RWPE1 (cell line): ENCODE results near the gene MLC1.
"Not testable (repeated sequence)": the region's sequence is repeated elsewhere in the genome, so short reads cannot be mapped to it uniquely, and the experiment has no call there.

Experiments
- CTCF ChIA-PET: fragments of 350-600 bp; sonication (Branson Sonifier 250); formaldehyde crosslinking; extraction: SDS; loops from one replicate; lab custom pipeline; 2021; lab: Yijun Ruan, JAX
- POLR2A ChIA-PET: fragments of 400-600 bp; formaldehyde crosslinking; extraction: SDS; loops from one replicate; lab custom pipeline; 2020; ENCODE audit warnings: antibody characterized with exemption; ENCODE audit not compliant: low non-redundant PET; lab: Yijun Ruan, JAX
- DNase-seq: peaks from one replicate; pipeline ENCODE4 v3.0.0; 2012; ENCODE audit warnings: low spot score
- H3K27ac ChIP-seq: fragments of 450-650 bp; 2 replicates; pipeline ENCODE4 v1.5.1; 2017
- TF ChIP-seq, protein P1 (sequence below): fragments of 450-650 bp; conservative IDR thresholded peaks from 2 replicates; pipeline ENCODE4 v1.5.1; 2017; ENCODE audit warnings: low read depth, mild to moderate bottlenecking

Gene MLC1

GRCh38 chr22:50091092-50091768, 6.0 kb upstream of the MLC1 start:
- POLR2A ChIA-PET = interaction anchor here (0.6 kb wide), 1 partner anchor 55 kb away, joined by 3 read pairs; no protein-coding TSS in a partner anchor
- no peak overlapping the region for H3K27ac ChIP-seq
- CTCF ChIA-PET = no interaction called here
- TF ChIP-seq, protein P1, sequence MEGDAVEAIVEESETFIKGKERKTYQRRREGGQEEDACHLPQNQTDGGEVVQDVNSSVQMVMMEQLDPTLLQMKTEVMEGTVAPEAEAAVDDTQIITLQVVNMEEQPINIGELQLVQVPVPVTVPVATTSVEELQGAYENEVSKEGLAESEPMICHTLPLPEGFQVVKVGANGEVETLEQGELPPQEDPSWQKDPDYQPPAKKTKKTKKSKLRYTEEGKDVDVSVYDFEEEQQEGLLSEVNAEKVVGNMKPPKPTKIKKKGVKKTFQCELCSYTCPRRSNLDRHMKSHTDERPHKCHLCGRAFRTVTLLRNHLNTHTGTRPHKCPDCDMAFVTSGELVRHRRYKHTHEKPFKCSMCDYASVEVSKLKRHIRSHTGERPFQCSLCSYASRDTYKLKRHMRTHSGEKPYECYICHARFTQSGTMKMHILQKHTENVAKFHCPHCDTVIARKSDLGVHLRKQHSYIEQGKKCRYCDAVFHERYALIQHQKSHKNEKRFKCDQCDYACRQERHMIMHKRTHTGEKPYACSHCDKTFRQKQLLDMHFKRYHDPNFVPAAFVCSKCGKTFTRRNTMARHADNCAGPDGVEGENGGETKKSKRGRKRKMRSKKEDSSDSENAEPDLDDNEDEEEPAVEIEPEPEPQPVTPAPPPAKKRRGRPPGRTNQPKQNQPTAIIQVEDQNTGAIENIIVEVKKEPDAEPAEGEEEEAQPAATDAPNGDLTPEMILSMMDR = no peak
- DNase-seq = no peak

- DNase-seq = no peak
- no peak overlapping the region for H3K27ac ChIP-seq
- POLR2A ChIA-PET = no interaction called here
- CTCF ChIA-PET = no interaction called here
- TF ChIP-seq, protein P1 = no peak
These were observed 5.1 kb upstream of the MLC1 start for GRCh38 chr22:50090412-50090714.

DNA sequence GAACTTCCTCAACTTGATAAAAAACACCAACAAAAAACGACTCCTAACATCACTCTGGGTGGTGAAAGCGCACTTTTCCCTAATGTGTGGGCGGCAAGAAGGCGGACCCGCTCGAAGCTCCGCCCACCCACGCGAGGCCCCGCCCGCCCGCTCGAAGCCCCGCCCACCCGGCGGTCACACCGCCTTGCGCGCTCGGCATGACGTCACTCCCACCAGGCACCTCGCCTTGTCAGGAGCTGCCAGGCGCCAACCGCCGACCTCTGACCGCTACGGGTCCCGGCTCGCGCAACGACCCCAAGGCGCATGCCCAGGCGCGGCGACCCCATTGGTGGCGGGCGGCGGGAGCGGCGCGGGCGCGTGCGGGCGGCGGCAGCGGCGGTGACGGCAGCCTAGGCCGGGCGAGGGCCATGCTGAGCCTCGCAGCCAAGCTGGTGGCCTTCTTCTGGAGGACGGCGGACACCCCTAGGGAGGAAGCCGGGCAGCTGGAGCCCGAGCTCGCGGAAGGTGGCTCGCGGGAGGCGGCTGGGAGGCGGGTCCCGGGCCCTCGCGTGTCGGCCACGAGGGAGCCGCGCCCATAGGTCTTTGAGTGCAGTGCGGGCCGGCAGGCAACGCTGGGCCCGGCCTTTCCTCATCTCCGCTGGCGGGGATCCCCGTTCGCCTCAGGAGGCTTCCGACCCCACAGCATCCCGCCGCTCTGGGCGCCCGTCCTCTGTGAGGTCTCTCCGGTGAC, 4.6 kb upstream of the MLC1 start, which contains the start of gene MOV10L1:
Gene MOV10L1 (plus strand): TSS at position 325 of the 730 bp plus-strand sequence. CDS start 83 bp downstream, at position 408.
- ChIA-PET POLR2A (no interaction called here), CTCF (no interaction called here)
- no peak within 1 kb of the TSS for H3K27ac ChIP-seq
- TF ChIP-seq, protein P1 = no peak
- peak; percentile 63 for DNase-seq

- ChIA-PET CTCF (no interaction called here), POLR2A (no interaction called here)
- TF ChIP-seq, protein P1 = no peak
- H3K27ac ChIP-seq = no peak overlapping the region
- DNase-seq = no peak
These were observed 4.0 kb upstream of the MLC1 start for GRCh38 chr22:50089231-50089630.

GRCh38 chr22:50088096-50088495, 2.9 kb upstream of the MLC1 start:
- CTCF ChIA-PET = no interaction called here
- POLR2A ChIA-PET = no interaction called here
- no peak overlapping the region for H3K27ac ChIP-seq
- DNase-seq = no peak
- TF ChIP-seq, protein P1 = no peak

GRCh38 chr22:50087646-50088045, 2.4 kb upstream of the MLC1 start:
- POLR2A ChIA-PET = no interaction called here
- CTCF ChIA-PET = interaction anchor here (0.6 kb wide), 1 partner anchor 61 kb away, joined by 3 read pairs; no protein-coding TSS in a partner anchor

GRCh38 chr22:50086975-50087374, 1.7 kb upstream of the MLC1 start:
- POLR2A ChIA-PET, DNase-seq, H3K27ac ChIP-seq: not testable (repeated sequence)
- CTCF ChIA-PET = interaction anchor here (0.6 kb wide), 1 partner anchor 62 kb away, joined by 3 read pairs; no protein-coding TSS in a partner anchor

More at GRCh38 chr22:50087646-50088045, 2.4 kb upstream of the MLC1 start:
- no peak for DNase-seq
- H3K27ac ChIP-seq = no peak overlapping the region
- TF ChIP-seq, protein P1 = no peak
